ENCODE results near the gene FETUB.
"Not testable (repeated sequence)": the region's sequence is repeated elsewhere in the genome, so short reads cannot be mapped to it uniquely, and the experiment has no call there.

Gene FETUB

GRCh38 chr3:186613637-186614265, 26.4 kb upstream of the FETUB start:
- no peak for DNase-seq

GRCh38 chr3:186614266-186614596, 26.0 kb upstream of the FETUB start:
- no peak for DNase-seq

- DNase-seq: peak; percentile 55
These were observed 25.4 kb upstream of the FETUB start for GRCh38 chr3:186614597-186615483.

- no peak for DNase-seq
These were observed 23.9 kb upstream of the FETUB start for GRCh38 chr3:186616299-186616617.

GRCh38 chr3:186617036-186617946, 22.9 kb upstream of the FETUB start:
- peak; percentile 69 for DNase-seq

- no peak for DNase-seq
These were observed 21.8 kb upstream of the FETUB start for GRCh38 chr3:186618318-186618938.

- no peak for DNase-seq
These were observed 20.4 kb upstream of the FETUB start for GRCh38 chr3:186619787-186620212.

- no peak for DNase-seq
These were observed 19.7 kb upstream of the FETUB start for GRCh38 chr3:186620213-186621092.

- DNase-seq: no peak
These were observed 18.1 kb upstream of the FETUB start for GRCh38 chr3:186621894-186622650.

- no peak for DNase-seq
These were observed 17.4 kb upstream of the FETUB start for GRCh38 chr3:186622651-186623310.

GRCh38 chr3:186624598-186624997, 15.6 kb upstream of the FETUB start:
- DNase-seq: no peak

GRCh38 chr3:186625600-186626042, 14.6 kb upstream of the FETUB start:
- no peak for DNase-seq

GRCh38 chr3:186626254-186626847, 13.8 kb upstream of the FETUB start:
- no peak for DNase-seq

- DNase-seq: no peak
These were observed 12.3 kb upstream of the FETUB start for GRCh38 chr3:186627852-186628414.

- no peak for DNase-seq
These were observed 11.4 kb upstream of the FETUB start for GRCh38 chr3:186628756-186629155.

GRCh38 chr3:186630950-186631641, 9.1 kb upstream of the FETUB start:
- DNase-seq: no peak

GRCh38 chr3:186633481-186633880, 6.7 kb upstream of the FETUB start:
- DNase-seq: no peak

- not testable (repeated sequence) for DNase-seq
These were observed 6.0 kb upstream of the FETUB start for GRCh38 chr3:186634207-186634606.

GRCh38 chr3:186635532-186635931, 4.7 kb upstream of the FETUB start:
- DNase-seq: no peak

Data from effector CD8-positive, alpha-beta T cell (primary cell).